Astrocyte (in vitro differentiated cells and primary cell): ENCODE data around the gene TBC1D8B. TPM values are rescaled to one million over a fixed set of nuclear protein-coding genes. Genes with fewer than 3 reads are reported as not detected.

Experiments
- DNase-seq: peaks from one replicate; pipeline ENCODE4 v3.0.0-alpha.2; 2010; ENCODE audit warnings: low read depth
- FAIRE-seq: peaks from 2 replicates; lab custom pipeline; 2011; peaks lifted over from hg19 to GRCh38; lab: Jason Lieb, UNC
- H2AFZ ChIP-seq: 2 replicates; pipeline ENCODE4 v1.6.0; 2012; ENCODE audit warnings: low read depth, low read length, inconsistent platforms
- H3K27ac ChIP-seq: 2 replicates; pipeline ENCODE4 v1.5.1; 2011; ENCODE audit warnings: low read depth, low read length, inconsistent platforms
- H3K27me3 ChIP-seq: 2 replicates; pipeline ENCODE4 v1.6.0; 2011; ENCODE audit warnings: low read length, inconsistent platforms; ENCODE audit not compliant: insufficient read depth
- H3K36me3 ChIP-seq: 2 replicates; pipeline ENCODE4 v1.5.1; 2011; ENCODE audit warnings: low read length, inconsistent platforms; ENCODE audit not compliant: insufficient read depth
- H3K4me1 ChIP-seq: 2 replicates; pipeline ENCODE4 v1.5.1; 2011; ENCODE audit warnings: low read length, inconsistent platforms; ENCODE audit not compliant: insufficient read depth
- H3K4me2 ChIP-seq: 2 replicates; pipeline ENCODE4 v1.6.0; 2012; ENCODE audit warnings: low read length, inconsistent platforms
- H3K4me3 ChIP-seq: 2 replicates; pipeline ENCODE4 v1.5.1; 2011; ENCODE audit warnings: low read depth, mild to moderate bottlenecking, low read length, inconsistent platforms; ENCODE audit not compliant: insufficient read depth
- H3K79me2 ChIP-seq: 2 replicates; pipeline ENCODE4 v1.6.0; 2012; ENCODE audit warnings: mild to moderate bottlenecking, low read length, inconsistent platforms; ENCODE audit not compliant: insufficient read depth
- H3K9ac ChIP-seq: 2 replicates; pipeline ENCODE4 v1.6.0; 2012; ENCODE audit warnings: mild to moderate bottlenecking, low read length, inconsistent platforms
- H3K9me3 ChIP-seq: 2 replicates; pipeline ENCODE4 v1.5.1; 2012; ENCODE audit warnings: low read depth, mild to moderate bottlenecking, low read length, inconsistent platforms; ENCODE audit not compliant: insufficient read depth
- H4K20me1 ChIP-seq: 2 replicates; pipeline ENCODE4 v1.6.0; 2012; ENCODE audit warnings: low read length, inconsistent platforms; ENCODE audit not compliant: insufficient read depth
- H3K27ac Mint-ChIP-seq: one replicate; pipeline ENCODE4 v1.8.0; 2021; ENCODE audit warnings: mild to moderate bottlenecking, mixed read lengths; ENCODE audit not compliant: unreplicated experiment
- H3K27me3 Mint-ChIP-seq: one replicate; pipeline ENCODE4 v1.8.0; 2021; ENCODE audit warnings: low read depth, mixed read lengths; ENCODE audit not compliant: unreplicated experiment
- H3K36me3 Mint-ChIP-seq: one replicate; pipeline ENCODE4 v1.8.0; 2021; ENCODE audit warnings: low read depth, mixed read lengths; ENCODE audit not compliant: unreplicated experiment
- H3K4me1 Mint-ChIP-seq: one replicate; pipeline ENCODE4 v1.8.0; 2021; ENCODE audit warnings: low read depth, mixed read lengths; ENCODE audit not compliant: unreplicated experiment
- H3K4me3 Mint-ChIP-seq: one replicate; pipeline ENCODE4 v1.8.0; 2021; ENCODE audit warnings: mild to moderate bottlenecking, moderate library complexity, mixed read lengths; ENCODE audit not compliant: unreplicated experiment
- H3K9me3 Mint-ChIP-seq: one replicate; pipeline ENCODE4 v1.8.0; 2021; ENCODE audit warnings: mild to moderate bottlenecking, mixed read lengths; ENCODE audit not compliant: unreplicated experiment
- CTCF ChIP-seq: IDR thresholded peaks from 2 replicates; pipeline ENCODE4 v1.5.1; 2011; ENCODE audit warnings: low read depth, mild to moderate bottlenecking, inconsistent platforms, low read length, moderate library complexity; ENCODE audit not compliant: insufficient read depth
- EZH2 ChIP-seq: IDR thresholded peaks from 2 replicates; pipeline ENCODE4 v1.6.1; 2012; ENCODE audit warnings: mild to moderate bottlenecking, low read length, inconsistent platforms; ENCODE audit not compliant: insufficient read depth
- total RNA-seq: library from RNA; stranded (reverse); gene quantifications from 2 replicates; pipeline ENCODE4 v1.2.1, GENCODE V29; 2021

The TBC1D8B gene
- total RNA-seq, 1 donor from 2014 or later = 12.1 TPM

- TF ChIP-seq EZH2 (no peak), CTCF (no peak)
- Histone ChIP-seq H3K4me1 (no peaks in the 10 kb centered on the region), H3K9me3 (no peaks in the 10 kb centered on the region), H3K36me3 (no peaks in the 10 kb centered on the region), H2AFZ (no peak overlapping the region), H3K4me3 (no peak overlapping the region), H3K79me2 (no peaks in the 10 kb centered on the region), H3K9ac (no peak overlapping the region), H4K20me1 (no peaks in the 10 kb centered on the region), H3K27me3 (no peaks in the 10 kb centered on the region), H3K4me2 (no peak overlapping the region), H3K27ac (no peak overlapping the region)
- FAIRE-seq = no peak
- no peaks in the 10 kb centered on the region for H3K27me3 Mint-ChIP-seq
- no peaks in the 10 kb centered on the region for H3K9me3 Mint-ChIP-seq
- H3K27ac Mint-ChIP-seq = no peak overlapping the region
- no peaks in the 10 kb centered on the region for H3K36me3 Mint-ChIP-seq
- DNase-seq = no peak
- no peaks in the 10 kb centered on the region for H3K4me1 Mint-ChIP-seq
- no peak overlapping the region for H3K4me3 Mint-ChIP-seq
Observed at GRCh38 chrX:106783716-106784115, 18.8 kb upstream of the TBC1D8B start.

- H3K79me2 ChIP-seq = no peaks in the 10 kb centered on the region
- H3K27me3 Mint-ChIP-seq = no peaks in the 10 kb centered on the region
- no peak overlapping the region for H3K4me2 ChIP-seq
- no peak overlapping the region for H3K9ac ChIP-seq
- H3K27ac Mint-ChIP-seq = no peak overlapping the region
- H3K4me1 ChIP-seq = no peaks in the 10 kb centered on the region
- no peaks in the 10 kb centered on the region for H3K4me1 Mint-ChIP-seq
- FAIRE-seq = peak; percentile 62
- H3K4me3 ChIP-seq = no peak overlapping the region
- H3K9me3 ChIP-seq = no peaks in the 10 kb centered on the region
- no peaks in the 10 kb centered on the region for H3K36me3 ChIP-seq
- no peak overlapping the region for H2AFZ ChIP-seq
- H3K36me3 Mint-ChIP-seq = no peaks in the 10 kb centered on the region
- no peaks in the 10 kb centered on the region for H3K9me3 Mint-ChIP-seq
- no peaks in the 10 kb centered on the region for H4K20me1 ChIP-seq
- H3K27me3 ChIP-seq = no peaks in the 10 kb centered on the region
- no peak for DNase-seq
- no peak for TF ChIP-seq CTCF
- no peak for TF ChIP-seq EZH2
- H3K27ac ChIP-seq = no peak overlapping the region
- H3K4me3 Mint-ChIP-seq = no peak overlapping the region
Observed at GRCh38 chrX:106791495-106791894, 11.0 kb upstream of the TBC1D8B start.

GRCh38 chrX:106802063-106802387, 448 bp upstream of the TBC1D8B start:
- peak overlapping the region; percentile 78 for H3K27ac ChIP-seq
- Mint-ChIP-seq H3K27ac (peak overlapping the region; percentile 81), H3K4me3 (peak overlapping the region; percentile 97), H3K4me1 (no peaks in the 10 kb centered on the region), H3K27me3 (no peaks in the 10 kb centered on the region), H3K36me3 (no peaks in the 10 kb centered on the region), H3K9me3 (no peaks in the 10 kb centered on the region)
- H3K36me3 ChIP-seq = no peaks in the 10 kb centered on the region
- peaks cover 19% of the 10 kb centered on the region for H3K79me2 ChIP-seq
- H3K4me3 ChIP-seq = peak overlapping the region; percentile 83
- no peak for TF ChIP-seq CTCF
- TF ChIP-seq EZH2 = no peak
- peak overlapping the region; percentile 97 for H3K9ac ChIP-seq
- DNase-seq (peak; percentile 29), FAIRE-seq (no peak)
- H3K4me1 ChIP-seq = peaks cover 3% of the 10 kb centered on the region
- H3K9me3 ChIP-seq = no peaks in the 10 kb centered on the region
- H2AFZ ChIP-seq = peak overlapping the region; percentile 83
- peak overlapping the region; percentile 93 for H3K4me2 ChIP-seq
- no peaks in the 10 kb centered on the region for H4K20me1 ChIP-seq
- no peaks in the 10 kb centered on the region for H3K27me3 ChIP-seq
